GM19395 (cell line): ENCODE measurements around the gene RHBDF2.
A peak's percentile ranks its signal among the peaks of the same experiment; 100 is the strongest.
"Not testable (repeated sequence)": the region's sequence is repeated elsewhere in the genome, so short reads cannot be mapped to it uniquely, and the experiment has no call there.

Experiments
- ATAC-seq: cut with Tn5 transposase; IDR thresholded peaks from one replicate; pipeline ENCODE4 v1.9.1; 2021; ENCODE audit warnings: mild to moderate bottlenecking, moderate library complexity; ENCODE audit not compliant: unreplicated experiment

Gene RHBDF2

DNA sequence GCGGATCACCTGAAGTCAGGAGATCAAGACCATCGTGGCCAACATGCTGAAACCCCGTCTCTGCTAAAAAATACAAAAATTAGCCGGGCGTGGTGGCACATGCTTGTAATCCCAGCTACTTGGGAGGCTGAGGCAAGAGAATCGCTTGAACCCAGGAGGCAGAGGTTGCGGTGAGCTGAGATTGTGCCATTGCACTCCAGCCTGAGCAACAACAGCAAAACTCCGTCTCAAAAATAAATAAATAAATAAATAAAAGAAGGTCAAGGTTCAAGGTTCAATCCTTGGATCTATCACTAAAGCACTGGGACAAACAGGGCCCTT, 24.2 kb upstream of the RHBDF2 start:
- ATAC-seq: not testable (repeated sequence)

DNA sequence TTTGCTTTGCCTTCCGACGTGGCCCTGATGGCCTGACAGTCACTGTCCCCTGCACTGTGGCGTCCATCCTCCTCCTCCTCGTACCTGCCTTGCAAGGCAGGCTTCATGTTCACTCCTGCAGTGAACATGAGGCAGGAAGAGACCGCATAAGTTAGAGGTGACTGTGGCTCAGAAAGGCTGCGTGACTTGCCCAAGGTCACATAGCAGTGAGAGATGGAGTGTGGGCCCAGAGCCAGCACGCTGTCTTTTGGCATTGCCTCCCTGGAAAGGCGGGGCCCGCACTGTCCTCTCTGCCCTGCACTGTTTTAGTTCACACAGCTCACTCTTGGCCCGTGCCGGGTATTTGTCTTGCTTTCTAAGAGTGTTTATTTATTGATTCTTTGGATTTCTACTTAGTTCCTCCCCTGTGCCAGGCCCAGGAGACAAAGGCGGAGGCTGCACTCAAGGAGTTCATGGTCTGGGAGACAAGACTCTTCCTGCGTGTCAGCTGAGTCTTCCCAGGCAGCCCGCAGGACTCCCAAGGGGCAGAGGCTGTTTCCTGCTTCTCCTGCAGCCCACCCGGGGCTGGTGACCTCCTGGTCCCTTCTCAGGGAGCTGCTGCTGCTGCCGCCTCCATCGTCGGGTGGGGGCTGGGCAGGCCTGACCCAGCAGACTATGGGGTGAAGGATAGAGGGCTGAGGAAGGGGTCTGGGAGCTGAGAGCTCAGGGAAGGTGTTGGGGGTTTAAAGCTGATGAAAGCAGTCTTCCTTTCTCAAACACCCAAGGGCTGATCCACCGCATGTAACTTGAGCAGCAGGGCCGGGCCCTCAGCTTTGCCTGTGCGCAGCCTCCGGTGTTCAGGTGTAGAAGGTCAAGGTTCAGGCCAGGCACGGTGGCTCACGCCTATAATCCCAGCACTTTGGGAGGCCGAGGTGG, 23.6 kb upstream of the RHBDF2 start:
- ATAC-seq: no peak

DNA sequence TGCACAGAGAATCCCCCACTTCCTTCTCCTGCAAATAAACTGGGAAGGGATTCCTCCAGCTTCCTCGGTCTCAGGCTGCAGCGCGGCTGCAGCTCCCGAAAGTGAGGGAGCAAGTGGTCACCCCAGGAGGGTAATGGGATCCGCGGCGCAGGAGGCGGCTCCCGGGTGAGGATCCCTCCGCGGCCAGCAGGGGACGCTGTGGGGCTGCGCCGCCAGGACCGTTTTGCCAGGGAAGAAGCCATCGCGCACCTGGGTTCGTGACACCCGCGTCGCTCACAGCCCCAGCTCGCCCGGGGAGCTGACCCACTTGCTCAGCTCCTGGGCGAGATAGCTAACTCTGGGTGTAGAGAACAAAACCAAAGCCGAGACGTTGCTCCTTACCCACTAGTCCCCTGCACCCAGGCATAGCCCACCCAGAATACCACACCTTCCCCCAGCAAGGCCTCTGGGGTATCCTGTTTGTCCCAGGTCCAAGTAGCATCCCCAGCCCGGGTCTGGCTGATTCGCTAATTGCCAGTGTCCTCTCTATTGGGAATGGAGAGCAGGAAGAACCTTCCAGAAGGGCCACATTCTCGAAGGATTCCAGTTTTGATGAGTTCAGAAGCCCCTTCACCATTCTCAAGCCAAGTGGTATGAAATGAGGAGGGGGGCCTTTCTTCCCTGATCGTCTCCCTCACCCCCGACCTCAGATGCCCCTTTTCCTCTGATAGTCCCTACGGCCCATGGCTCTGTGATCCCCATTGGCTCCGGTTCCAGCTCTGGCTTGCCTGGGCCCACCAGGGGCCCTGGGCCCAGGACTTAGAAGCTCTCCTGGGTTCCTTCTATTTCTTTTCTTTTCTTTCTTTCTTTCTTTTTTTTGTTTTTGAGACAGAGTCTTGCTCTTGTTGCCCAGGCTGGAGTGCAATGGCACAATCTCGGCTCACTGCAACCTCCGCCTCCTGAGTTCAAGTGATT, 22.1 kb upstream of the RHBDF2 start:
- no peak for ATAC-seq

DNA sequence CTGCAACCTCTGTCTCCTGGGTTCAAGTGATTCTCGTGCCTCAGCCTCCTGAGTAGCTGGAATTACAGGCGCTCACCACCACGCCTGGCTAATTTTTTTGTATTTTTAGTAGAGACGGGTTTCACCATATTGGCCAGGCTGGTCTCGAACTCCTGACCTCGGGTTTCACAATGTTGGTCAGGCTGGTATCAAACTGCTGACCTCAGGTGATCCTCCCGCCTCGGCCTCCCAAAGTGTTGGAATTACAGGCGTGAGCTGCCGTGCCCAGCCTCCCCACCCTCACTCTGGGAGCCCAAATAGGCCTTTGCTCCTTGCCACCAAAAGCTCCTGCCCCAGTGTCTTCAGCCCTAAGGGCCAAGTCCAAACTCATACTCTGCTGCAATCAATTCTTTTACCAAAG, 20.5 kb upstream of the RHBDF2 start:
- ATAC-seq: not testable (repeated sequence)

DNA sequence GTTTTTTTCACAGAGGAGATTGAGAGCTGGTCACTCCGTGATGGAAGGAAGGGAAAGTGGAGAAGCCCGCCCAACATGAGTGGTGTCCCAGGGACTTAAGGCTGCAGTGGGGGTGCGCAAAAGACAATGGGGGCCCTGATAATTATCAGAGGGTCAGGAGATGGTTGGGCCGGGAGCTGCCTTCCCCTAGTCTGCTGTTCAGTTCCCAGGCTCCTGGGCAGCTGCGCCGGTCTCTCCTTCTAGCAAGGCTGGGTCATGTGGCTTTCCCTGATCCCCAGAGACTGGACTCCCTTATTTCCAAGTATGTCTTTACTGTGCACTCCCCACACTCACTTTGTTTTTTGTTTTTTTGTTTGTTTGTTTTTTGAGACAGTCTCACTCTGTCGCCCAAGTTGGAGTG, 20.0 kb upstream of the RHBDF2 start:
- no peak for ATAC-seq

DNA sequence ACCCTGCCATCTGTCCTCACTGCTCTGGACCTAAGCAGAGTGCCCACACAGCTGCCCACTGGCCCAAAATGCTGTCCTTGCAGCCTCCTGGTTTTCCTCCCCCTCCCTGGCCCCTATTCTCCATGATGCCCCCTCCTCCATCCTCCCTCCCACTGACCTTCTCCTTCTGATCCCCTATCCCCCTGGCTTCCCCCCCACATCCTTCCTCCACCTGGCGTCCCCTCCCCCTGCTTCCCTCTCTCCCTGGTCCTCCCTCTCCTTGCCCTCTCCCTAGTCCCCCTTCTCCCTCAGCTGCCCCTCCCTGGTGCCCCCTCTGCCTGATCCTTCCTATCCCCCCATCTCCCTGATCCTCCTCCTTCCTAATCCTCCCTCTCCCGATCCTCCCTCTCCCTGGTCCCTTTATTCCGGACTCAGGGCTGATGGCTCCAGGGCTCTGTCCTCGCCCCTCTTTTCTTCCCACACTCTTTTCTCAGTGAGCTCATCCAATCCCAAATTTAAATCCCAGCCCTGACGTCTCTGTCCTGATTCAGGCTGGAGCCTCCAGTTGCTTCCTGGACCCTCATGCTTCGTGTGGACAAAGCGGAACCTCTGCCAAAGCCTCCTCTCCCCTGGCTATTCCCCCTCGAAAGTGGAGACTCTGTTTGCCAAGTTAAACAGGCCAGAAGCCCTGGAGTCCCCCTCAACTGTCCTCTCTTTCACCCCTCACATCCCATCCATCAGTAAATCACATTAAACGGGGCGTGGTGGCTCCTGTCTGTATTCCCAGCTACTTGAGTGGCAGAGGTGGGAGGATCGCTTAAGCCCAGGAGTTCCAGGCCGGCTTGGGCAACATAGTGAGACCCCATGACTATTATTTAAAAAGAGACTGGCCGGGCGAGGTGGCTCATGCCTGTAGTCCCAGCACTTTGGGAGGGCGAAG, 18.1 kb upstream of the RHBDF2 start:
- no peak for ATAC-seq

DNA sequence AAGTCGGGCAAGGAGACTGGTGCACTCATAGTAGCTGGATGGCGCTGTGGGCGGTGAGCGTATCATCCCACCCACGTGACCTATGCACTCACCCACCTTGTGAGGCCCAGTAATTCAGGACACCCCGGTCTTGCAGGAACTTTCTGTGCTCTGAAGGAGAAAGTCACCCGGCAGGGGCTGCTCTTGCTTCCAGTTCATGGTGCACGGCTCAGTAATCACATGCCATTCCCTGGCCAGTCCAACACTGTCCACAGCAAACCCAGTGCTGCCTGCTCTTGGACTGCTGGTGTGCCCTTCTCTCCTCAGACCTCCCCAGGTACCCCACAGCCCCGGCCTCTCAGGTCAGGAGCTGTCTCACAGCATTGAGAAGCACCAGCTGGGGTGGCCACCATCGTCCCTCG, 16.4 kb upstream of the RHBDF2 start:
- ATAC-seq: no peak

DNA sequence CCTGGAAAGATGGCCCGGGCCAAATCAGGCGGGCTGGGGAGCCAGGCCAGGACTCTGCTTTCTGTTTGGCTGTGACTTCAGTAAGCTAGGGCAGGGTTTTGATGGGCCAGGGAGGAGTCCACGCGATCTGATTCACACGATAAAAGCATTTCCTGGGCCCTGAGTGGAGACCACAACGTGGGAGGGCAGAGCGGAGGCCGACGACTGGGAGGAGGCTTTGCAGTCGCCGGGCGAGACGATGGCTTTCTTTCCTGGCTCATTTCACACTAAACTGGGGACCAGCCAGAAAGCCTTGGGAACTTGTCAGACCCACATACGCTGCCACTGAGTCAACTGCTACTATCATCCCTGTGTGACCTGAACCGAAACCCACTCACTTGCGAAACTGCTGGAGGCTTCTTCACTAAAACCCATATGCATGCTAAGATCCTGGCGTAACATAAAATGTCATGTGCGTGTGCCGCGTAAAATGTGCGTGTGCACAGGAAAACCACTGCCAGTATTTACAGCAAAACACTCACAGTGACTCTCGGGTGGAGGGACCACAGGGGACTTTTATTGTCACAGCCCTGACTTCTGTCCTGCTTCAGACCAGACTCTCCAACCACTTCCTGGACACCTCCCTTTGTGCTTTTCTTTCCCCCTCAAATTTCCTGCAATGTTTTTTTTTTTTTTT, 14.2 kb upstream of the RHBDF2 start:
- no peak for ATAC-seq

DNA sequence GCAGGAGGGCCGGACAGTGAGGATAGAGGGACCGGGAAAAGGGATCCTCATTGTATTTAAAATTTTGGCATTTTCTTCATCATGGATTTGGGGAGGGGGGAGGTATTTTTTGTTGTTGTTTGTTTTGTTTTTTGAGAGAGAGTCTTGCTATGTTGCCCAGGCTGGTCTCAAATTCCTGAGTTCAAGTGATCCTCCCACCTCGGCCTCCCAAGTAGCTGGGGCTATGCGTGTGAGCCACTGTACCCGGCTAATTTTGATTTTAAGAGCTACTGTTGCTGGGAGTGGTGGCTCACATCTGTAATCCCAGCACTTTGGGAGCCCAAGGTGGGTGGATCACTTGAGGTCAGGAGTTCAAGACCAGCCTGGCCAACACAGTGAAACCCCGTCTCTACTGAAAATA, 13.1 kb upstream of the RHBDF2 start:
- ATAC-seq: not testable (repeated sequence)

DNA sequence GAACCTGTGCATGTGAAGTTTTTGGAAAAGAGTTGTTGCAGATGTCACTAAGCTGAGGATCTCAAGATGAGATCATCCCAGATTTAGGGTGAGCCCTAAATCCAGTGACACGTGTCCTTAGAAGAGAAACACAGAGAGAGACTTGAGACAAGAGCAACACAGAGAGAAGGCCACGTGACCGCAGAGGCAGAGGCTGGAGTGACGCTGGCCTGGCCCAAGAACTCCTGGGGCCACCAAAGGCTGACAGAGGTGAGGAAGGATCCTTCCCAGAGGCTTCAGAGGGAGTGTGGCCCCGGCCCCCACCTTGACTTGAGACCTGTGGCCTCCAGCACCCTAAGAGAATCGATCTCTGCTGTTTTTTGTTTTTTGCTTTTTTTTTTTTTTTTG, 12.1 kb upstream of the RHBDF2 start:
- ATAC-seq: no peak

DNA sequence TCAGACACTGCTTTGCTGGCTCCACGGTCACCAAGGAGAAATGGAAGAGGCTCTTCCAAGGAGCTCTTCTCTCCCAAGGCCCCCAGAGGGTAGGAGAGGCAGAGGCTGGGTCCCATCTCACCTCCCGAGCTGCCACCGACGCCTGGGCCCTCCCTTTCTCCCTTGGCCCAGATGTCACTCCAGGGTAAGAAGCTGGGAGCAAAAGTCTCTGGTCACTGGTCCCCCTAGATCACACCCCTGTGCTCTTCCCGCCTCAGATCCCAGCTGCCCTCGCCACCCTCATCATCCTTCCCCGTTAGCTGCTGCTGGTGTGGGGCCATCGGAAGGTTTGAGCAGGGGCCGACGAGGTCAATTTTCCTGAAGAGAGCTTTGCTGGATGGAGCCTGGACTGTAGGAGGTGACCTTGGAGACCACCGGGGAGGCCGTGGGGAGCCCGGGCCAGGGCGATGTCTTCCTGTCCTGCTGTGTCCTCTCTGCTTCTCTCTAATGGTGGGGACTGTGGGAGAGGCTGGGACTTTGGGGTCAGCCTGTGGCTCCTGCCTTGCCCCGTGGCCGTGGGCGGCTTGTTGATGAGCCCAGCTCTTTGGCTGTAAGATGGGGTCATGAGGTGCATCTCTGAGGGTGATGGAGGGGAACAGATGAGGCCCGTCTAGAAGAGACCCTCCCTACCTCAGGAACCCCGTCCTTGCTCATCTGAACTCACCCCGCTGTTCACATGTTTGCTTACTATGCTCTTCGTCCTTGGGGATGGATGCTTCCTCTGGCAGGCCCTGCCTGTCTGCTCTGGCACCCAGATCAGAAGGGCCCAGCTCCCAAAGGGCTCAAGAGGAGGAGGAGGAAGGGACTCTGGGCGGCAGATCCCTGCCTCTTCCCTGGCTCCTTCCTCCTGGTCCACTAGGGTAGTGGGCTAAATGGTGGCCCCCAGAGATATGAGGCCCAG, 11.4 kb upstream of the RHBDF2 start:
- ATAC-seq: no peak

DNA sequence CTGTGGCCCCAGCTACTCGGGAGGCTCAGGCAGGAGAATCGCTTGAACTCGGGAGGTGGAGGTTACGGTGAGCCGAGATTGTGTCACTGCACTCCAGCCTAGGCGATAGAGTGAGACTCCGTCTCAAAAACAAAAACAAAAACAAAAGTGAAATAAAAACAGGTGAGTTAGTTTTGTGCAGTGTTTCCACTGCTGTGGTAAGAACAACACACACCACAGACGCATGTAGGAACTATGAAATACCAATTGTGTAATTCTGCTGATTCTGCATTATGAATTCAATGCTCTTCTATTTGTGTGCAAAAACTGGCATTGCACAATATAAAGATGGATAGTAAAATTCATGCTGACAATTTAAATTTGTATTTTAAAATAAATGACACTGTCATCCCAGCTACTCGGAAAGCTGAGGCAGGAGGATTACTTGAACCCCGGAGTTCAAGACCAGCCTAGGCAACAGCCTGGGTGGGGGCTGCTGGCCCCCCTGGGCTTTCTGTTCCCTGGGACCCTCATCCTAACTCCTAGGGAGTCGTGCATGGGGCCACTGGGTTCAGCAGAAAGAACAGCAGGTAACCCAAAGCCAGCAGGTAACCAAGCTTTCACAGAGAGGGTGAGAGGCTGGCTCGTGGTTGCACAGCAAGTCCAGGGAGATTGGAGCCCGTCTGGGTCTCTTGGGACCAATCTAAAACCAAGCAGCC, 10.6 kb upstream of the RHBDF2 start:
- no peak for ATAC-seq

DNA sequence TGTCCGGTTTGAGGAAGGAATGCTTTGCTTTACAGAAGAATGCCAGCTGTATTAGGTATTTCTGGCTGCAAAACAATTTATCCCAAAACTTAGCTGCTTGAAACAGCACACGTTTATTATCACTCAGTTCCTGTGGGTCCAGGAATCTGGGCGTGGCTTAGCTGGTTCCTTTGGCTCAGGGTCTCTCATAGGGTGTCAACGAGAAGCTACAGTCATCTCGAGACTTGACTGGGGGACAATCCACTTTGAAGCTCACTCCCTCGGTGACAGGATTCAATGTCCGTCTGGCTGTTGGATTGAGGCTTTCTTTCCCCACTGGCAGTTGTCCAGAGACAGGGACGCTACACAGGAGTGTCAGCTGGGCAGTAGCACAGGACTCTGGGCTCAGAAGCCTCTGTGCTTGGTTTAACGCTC, 9.6 kb upstream of the RHBDF2 start:
- ATAC-seq: no peak

DNA sequence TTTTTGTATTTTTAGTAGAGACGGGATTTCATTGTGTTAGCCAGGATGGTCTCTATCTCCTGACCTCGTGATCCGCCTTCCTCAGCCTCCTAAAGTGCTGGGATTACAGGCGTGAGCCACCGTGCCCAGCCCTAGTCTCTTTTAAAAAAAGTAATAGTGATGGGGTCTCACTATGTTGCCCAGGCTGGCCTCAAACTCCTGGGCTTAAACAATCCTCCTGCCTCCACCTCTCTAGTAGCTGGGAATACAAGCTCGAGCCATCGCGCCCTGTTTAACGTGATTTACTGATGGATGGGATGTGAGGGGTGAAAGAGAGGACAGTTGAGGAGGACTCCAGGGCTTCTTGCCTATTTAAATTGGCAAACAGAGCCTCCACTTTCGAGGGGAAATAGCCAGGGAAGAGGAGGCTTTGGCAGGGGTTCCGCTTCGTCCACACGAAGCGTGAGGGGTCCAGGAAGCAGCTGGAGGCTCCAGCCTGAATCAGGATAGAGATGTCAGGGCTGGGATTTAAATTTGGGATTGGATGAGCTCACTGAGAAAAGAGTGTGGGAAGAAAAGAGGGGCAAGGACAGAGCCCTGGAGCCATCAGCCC, 7.3 kb upstream of the RHBDF2 start:
- not testable (repeated sequence) for ATAC-seq

DNA sequence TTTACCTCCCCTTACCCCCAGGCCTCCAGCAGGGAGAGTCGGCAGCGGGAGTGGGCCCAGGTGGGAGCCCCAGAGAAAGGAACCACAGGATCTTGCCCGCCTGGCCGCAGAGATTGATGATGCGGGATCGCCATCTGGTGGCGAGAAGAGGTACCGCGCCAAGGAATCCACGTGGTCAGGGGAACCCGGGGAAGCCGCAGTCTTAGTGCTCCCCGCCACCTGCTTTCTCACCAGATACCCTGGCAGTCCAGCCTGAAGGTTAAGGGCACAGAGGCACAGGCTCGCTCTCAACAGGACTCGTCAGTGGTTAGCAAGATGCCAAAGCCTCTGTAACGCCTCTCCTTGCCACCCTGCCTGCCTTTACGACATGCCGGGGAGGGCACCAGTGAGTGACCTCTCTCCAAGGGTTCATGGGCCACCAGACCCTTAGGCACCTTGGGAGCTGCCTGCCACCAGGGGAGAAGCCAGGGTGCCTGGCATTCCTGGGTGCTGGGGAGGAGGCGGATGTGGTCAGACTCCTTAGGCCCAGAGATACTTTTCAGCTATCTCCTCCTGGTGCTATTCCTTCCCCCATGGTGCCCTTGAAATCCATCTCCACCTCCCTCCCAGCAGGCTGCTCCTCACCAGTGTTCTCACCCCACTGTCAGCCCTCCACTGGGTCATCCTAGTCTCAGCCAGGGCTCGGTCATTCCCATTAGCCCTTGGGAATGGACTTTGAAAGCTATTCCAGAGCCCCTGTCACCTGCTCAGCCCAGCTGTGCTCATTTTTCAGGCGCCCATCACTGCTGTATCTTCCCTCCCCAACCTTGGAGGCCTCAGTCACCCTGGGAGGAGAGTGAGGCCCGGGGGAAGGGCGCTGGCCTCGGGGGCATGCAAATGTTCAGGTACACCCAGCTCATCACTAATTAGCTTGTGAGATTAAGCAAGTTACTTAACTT, 5.5 kb upstream of the RHBDF2 start:
- ATAC-seq: peak; percentile 56

DNA sequence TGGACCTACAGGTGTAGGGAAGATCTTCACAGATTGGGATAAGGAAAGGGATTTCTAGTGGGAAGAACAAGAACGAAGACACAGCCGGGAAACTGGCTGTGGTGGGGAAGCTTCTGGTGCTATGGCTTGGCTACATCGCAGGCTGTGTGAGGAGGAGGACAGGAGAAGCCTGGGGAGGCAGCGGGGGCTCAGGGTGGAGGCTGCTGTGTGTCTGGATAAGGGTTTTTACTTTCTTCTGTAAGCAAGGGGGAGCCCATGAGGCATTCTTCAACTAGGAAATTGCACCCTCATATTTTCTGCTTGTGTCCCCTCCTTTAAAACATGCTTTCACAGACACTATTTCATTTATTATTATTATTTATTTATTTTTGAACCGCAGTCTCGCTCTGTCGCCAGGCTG, 2.9 kb upstream of the RHBDF2 start:
- ATAC-seq: no peak
